ENCODE measurements around the gene EXOC4. TPM values are rescaled to one million over a fixed set of nuclear protein-coding genes. Genes with fewer than 3 reads are reported as not detected.

Gene EXOC4
- total and polyA plus RNA-seq, 2 of the 8 experiments (the other 6 are each of a cell fraction or from before 2014, with no cell fraction given) = 27.0 to 67.3 TPM

DNA sequence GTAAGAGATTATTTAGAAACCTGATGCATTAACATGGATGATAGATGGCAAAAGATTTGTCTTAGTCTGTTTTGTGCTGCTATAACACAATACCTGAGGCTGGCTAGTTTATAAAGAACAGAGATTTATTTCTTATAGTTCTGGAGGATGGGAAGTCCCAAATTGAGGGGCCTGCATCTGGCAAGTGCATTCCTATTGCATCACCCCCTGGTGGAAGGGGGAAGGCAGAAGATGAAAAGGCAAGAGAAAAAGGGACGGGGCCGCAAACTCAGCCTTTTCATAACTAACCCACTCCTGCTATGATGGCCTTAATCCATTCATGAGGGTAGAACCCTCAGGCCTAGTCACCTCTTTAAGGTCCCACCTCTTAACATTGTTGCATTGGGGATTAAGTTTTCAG lies 720.8 kb downstream of the EXOC4 start:
- Histone ChIP-seq H3K23me2 (ENCODE audit: low read depth, low read length) (no peaks in the 10 kb centered on the region; the same call in 1 of the 2 replicates), H2AFZ (ENCODE audit: low read length) (no peak overlapping the region), H3K79me2 (ENCODE audit: control insufficient read depth in 1 of 2, insufficient read depth in 2 of 2, low read length in 2 of 2) (no peaks in the 10 kb centered on the region), H3K27me3 (replicated peaks in 1 of 4; ENCODE audit: control insufficient read depth in 3 of 4, extremely low read depth in 1 of 4, insufficient read depth in 3 of 4, low read length in 3 of 4) (no peaks in the 10 kb centered on the region), H2BK120ac (replicated peaks; ENCODE audit: low read depth, low read length) (no peak overlapping the region), H3K4me1 (replicated peaks in 1 of 4; ENCODE audit: control insufficient read depth in 3 of 4, insufficient read depth in 4 of 4, low read length in 3 of 4) (peaks cover 0 to 8% (median 4%) of the 10 kb centered on the region in 4 experiments; a peak in 4 of 7 replicates), H3K56ac (replicated peaks; ENCODE audit: insufficient read length, low read depth, low read length) (no peak overlapping the region), H3K18ac (ENCODE audit: extremely low read depth, low read length) (no peak overlapping the region), H4K20me1 (replicated peaks in 1 of 2; ENCODE audit: control insufficient read depth in 1 of 2, insufficient read depth in 2 of 2, low read length in 2 of 2) (no peaks in the 10 kb centered on the region), H3K23ac (ENCODE audit: insufficient read length) (no peak overlapping the region), H2BK15ac (ENCODE audit: low read length) (no peak overlapping the region), H4K91ac (replicated peaks; ENCODE audit: insufficient read length, low read length) (no peak overlapping the region), H3K14ac (ENCODE audit: insufficient read length) (no peak overlapping the region), H2BK12ac (ENCODE audit: low read depth, low read length) (no peak overlapping the region), H3K27ac (ENCODE audit: low read depth, low read length) (no peak overlapping the region), H2BK5ac (ENCODE audit: low read depth, low read length) (no peak overlapping the region), H2BK20ac (ENCODE audit: low read length) (no peak overlapping the region), H4K5ac (ENCODE audit: insufficient read length, low read depth, low read length) (no peak overlapping the region), H3K9ac (replicated peaks in 1 of 4; ENCODE audit: extremely low read depth in 1 of 4, low read depth in 3 of 4, low read length in 3 of 4) (no peak overlapping the region), H2AK5ac (ENCODE audit: low read depth, low read length) (no peak overlapping the region), H3K36me3 (ENCODE audit: control insufficient read depth in 2 of 4, insufficient read depth in 4 of 4, low read length in 3 of 4) (no peaks in the 10 kb centered on the region), H3K4me3 (ENCODE audit: extremely low read depth in 1 of 4, insufficient read depth in 2 of 4, low read depth in 3 of 4, low read length in 4 of 4) (no peak overlapping the region), H3K4me2 (ENCODE audit: insufficient read depth in 1 of 2, low read depth in 2 of 2, low read length in 2 of 2) (no peak overlapping the region), H4K8ac (ENCODE audit: extremely low read depth, insufficient read depth, low read length) (no peak overlapping the region), H3K79me1 (ENCODE audit: low read depth, low read length) (no peaks in the 10 kb centered on the region), H3K9me3 (ENCODE audit: insufficient read depth in 2 of 2, low read depth in 1 of 2, low read length in 1 of 2) (no peaks in the 10 kb centered on the region), H3K4ac (replicated peaks; ENCODE audit: insufficient read length, low read depth, low read length) (no peak overlapping the region)
- no peak for TF ChIP-seq RBBP5 (IDR thresholded peaks at IDR 0.05; ENCODE audit: borderline replicate concordance, low read depth, low read length)
- TF ChIP-seq HDAC2 (IDR thresholded peaks at IDR 0.05; ENCODE audit: borderline replicate concordance in 1 of 2, low read depth in 2 of 2, low read length in 2 of 2) = no peak
- no peak for TF ChIP-seq SP4 (IDR thresholded peaks at IDR 0.05; ENCODE audit: low read length)
- TF ChIP-seq KDM1A (IDR thresholded peaks at IDR 0.05; ENCODE audit: borderline replicate concordance, low read length) = no peak
- TF ChIP-seq, protein P1, sequence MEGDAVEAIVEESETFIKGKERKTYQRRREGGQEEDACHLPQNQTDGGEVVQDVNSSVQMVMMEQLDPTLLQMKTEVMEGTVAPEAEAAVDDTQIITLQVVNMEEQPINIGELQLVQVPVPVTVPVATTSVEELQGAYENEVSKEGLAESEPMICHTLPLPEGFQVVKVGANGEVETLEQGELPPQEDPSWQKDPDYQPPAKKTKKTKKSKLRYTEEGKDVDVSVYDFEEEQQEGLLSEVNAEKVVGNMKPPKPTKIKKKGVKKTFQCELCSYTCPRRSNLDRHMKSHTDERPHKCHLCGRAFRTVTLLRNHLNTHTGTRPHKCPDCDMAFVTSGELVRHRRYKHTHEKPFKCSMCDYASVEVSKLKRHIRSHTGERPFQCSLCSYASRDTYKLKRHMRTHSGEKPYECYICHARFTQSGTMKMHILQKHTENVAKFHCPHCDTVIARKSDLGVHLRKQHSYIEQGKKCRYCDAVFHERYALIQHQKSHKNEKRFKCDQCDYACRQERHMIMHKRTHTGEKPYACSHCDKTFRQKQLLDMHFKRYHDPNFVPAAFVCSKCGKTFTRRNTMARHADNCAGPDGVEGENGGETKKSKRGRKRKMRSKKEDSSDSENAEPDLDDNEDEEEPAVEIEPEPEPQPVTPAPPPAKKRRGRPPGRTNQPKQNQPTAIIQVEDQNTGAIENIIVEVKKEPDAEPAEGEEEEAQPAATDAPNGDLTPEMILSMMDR (IDR thresholded peaks at IDR 0.05; ENCODE audit: control extremely low read depth in 1 of 3, insufficient read depth in 1 of 3, low read depth in 1 of 3, low read length in 3 of 3) = peak in 1 of 3 experiments; percentile 15; a peak in 1 of 4 replicates
- TF ChIP-seq SRF (IDR thresholded peaks at IDR 0.05; ENCODE audit: low read depth, low read length) = no peak
- TF ChIP-seq RAD21 (IDR thresholded peaks at IDR 0.05 in 1 of 2, conservative IDR thresholded peaks at IDR 0.05 in 1 of 2; ENCODE audit: low read depth in 2 of 2, low read length in 2 of 2) = peak; percentile 8 to 19; a peak in 2 of 4 replicates
- TF ChIP-seq CEBPB (IDR thresholded peaks at IDR 0.05; ENCODE audit: low read depth, low read length) = peak; percentile 76; the same call in 1 of the 2 replicates
- no peak for TF ChIP-seq CHD1 (IDR thresholded peaks at IDR 0.05; ENCODE audit: low read depth, low read length)
- TF ChIP-seq RXRA (IDR thresholded peaks at IDR 0.05; ENCODE audit: insufficient read depth, low read depth, low read length) = no peak
- TF ChIP-seq, protein P2, sequence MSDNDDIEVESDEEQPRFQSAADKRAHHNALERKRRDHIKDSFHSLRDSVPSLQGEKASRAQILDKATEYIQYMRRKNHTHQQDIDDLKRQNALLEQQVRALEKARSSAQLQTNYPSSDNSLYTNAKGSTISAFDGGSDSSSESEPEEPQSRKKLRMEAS (IDR thresholded peaks at IDR 0.05) = no peak
- ChIA-PET POLR2A (ENCODE audit: partially characterized antibody) (no interaction called here), CTCF (ENCODE audit: partially characterized antibody) (interaction anchor here (0.8 kb wide), 1 partner anchor 11 kb away, joined by 3 read pairs; no protein-coding TSS in a partner anchor)
- DNase-seq (ENCODE audit: low read depth in 1 of 2, low spot score in 2 of 2) (no peak), FAIRE-seq (no peak)
- WGBS, 2 experiments (ENCODE audit: extremely low coverage in 1 of 2, insufficient coverage in 1 of 2, insufficient read length in 1 of 2, insufficient replicate concordance in 2 of 2, low coverage in 1 of 2, low lambda C conversion rate in 2 of 2, missing lambda C conversion rate in 1 of 2) = 85% methylated on average over 2 of the region's 2 CpGs; no CpG with 5 or more reads in 1 of the 2 experiments
